Testis (tissue), 3 donors: ENCODE measurements around the gene DPP10. TPM values are rescaled to one million over a fixed set of nuclear protein-coding genes. Genes with fewer than 3 reads are reported as not detected.

Experiments used
- DNase-seq: peaks from one replicate; pipeline ENCODE4 v3.0.0-alpha.2; 2019
- H3K27ac ChIP-seq, 2 donors: fragments of 200-600 bp; sonication (generic); one replicate each; pipeline ENCODE4 v1.5.1; 2019
- H3K27me3 ChIP-seq: fragments of 200-600 bp; sonication (generic); one replicate; pipeline ENCODE4 v1.5.1; 2019
- H3K36me3 ChIP-seq: fragments of 200-600 bp; sonication (generic); one replicate; pipeline ENCODE4 v1.5.1; 2017; ENCODE audit warnings: low read depth; ENCODE audit errors: missing control alignments
- H3K4me1 ChIP-seq: fragments of 200-600 bp; sonication (generic); one replicate; pipeline ENCODE4 v1.5.1; 2019
- H3K4me3 ChIP-seq, 2 donors: fragments of 200-600 bp; sonication (generic); one replicate each; pipeline ENCODE4 v1.5.1; 2017 to 2019
- H3K9me3 ChIP-seq: fragments of 200-600 bp; sonication (generic); one replicate; pipeline ENCODE4 v1.5.1; 2017
- POLR2A ChIP-seq: fragments of 450-650 bp; IDR thresholded peaks from one replicate; pipeline ENCODE4 v1.6.1; 2017; ENCODE audit warnings: antibody characterized with exemption, mild to moderate bottlenecking, moderate library complexity
- WGBS, 2 donors: methylation state at CpG; one replicate each; pipeline ENCODE4 v1.1.5; 2018; 5-methylcytosine and 5-hydroxymethylcytosine counted together
- intact Hi-C: fragments of 100-400 bp; cut with DNase I; formaldehyde crosslinking; loops from one replicate; pipeline ENCODE4 v1.15.1; 2023; ENCODE audit warnings: low total_unique reads
- polyA plus RNA-seq: library from polyadenylated mRNA; stranded (reverse); fragments of 350-450 nt; fragmentation: Illumina TruSeq; extraction: RNeasy Lipid Tissue Mini Kit (QIAGEN cat#74804); gene quantifications from one replicate; pipeline ENCODE4 v1.2.3, GENCODE V29; 2014; ENCODE audit warnings: low read depth, low replicate concordance; ENCODE audit not compliant: insufficient read depth
- total RNA-seq, 2 donors: library from RNA; depleted of rRNA; stranded (reverse); fragments of >200 nt; gene quantifications; one replicate each; pipeline ENCODE4 v1.2.3, GENCODE V29; 2016
- TF ChIP-seq, protein P1 (sequence below), 3 experiments: fragments of 450-650 bp in 2 of 3; fragments of 200-600 bp in 1 of 3; sonication (generic) in 1 of 3; IDR thresholded peaks; one replicate each; pipeline ENCODE4 v1.5.1; 2016 to 2019; ENCODE audit warnings: antibody characterized with exemption in 3 of 3, mild to moderate bottlenecking in 2 of 3, moderate library complexity in 1 of 3

Gene DPP10
- total and polyA plus RNA-seq, 3 donors from 2014 or later, result 1.7 to 6.7 (median 6.7) TPM

DNA sequence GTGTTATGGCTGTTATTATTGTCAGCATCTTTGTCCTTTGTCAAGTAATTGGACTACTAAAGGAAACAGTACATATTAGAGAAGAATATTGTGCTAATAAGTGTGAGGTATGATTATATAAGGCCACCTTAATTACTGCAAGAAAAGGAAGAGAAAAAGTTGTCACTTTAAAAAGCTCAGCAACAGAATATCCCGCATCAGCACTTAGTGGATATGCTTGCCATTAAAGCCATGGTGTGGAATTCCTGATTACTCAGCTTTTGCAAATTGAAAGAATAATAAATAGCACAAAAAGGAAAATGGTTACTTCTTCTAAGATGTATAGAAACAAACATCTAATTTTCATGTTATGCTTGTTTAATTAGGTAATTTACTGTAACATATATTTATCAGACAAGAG lies 347.5 kb downstream of the DPP10 start:
- intact Hi-C loops, result no loop called here
- no peak for TF ChIP-seq POLR2A
- TF ChIP-seq, protein P1, sequence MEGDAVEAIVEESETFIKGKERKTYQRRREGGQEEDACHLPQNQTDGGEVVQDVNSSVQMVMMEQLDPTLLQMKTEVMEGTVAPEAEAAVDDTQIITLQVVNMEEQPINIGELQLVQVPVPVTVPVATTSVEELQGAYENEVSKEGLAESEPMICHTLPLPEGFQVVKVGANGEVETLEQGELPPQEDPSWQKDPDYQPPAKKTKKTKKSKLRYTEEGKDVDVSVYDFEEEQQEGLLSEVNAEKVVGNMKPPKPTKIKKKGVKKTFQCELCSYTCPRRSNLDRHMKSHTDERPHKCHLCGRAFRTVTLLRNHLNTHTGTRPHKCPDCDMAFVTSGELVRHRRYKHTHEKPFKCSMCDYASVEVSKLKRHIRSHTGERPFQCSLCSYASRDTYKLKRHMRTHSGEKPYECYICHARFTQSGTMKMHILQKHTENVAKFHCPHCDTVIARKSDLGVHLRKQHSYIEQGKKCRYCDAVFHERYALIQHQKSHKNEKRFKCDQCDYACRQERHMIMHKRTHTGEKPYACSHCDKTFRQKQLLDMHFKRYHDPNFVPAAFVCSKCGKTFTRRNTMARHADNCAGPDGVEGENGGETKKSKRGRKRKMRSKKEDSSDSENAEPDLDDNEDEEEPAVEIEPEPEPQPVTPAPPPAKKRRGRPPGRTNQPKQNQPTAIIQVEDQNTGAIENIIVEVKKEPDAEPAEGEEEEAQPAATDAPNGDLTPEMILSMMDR (IDR thresholded peaks at IDR 0.05), result no peak
- Histone ChIP-seq H3K4me3 (no peak overlapping the region), H3K27ac (no peak overlapping the region), H3K9me3 (no peaks in the 10 kb centered on the region), H3K36me3 (no peaks in the 10 kb centered on the region), H3K27me3 (no peaks in the 10 kb centered on the region), H3K4me1 (no peaks in the 10 kb centered on the region)
- 84 to 87% methylated on average over 1 of the region's 1 CpG for WGBS, 2 donors
- DNase-seq, result no peak

GRCh38 chr2:114797540-114797939 lies 355.1 kb downstream of the DPP10 start:
- no peaks in the 10 kb centered on the region for H3K27me3 ChIP-seq
- H3K9me3 ChIP-seq, result no peaks in the 10 kb centered on the region
- no peak overlapping the region for H3K4me3 ChIP-seq
- TF ChIP-seq, protein P1 (IDR thresholded peaks at IDR 0.05), result no peak
- no peak for TF ChIP-seq POLR2A
- no peaks in the 10 kb centered on the region for H3K4me1 ChIP-seq
- intact Hi-C loops, result no loop called here
- 63 to 67% methylated on average over 4 of the region's 4 CpGs for WGBS, 2 donors
- H3K27ac ChIP-seq, result no peak overlapping the region
- no peak for DNase-seq
- no peaks in the 10 kb centered on the region for H3K36me3 ChIP-seq

- H3K27ac ChIP-seq, result no peak overlapping the region
- DNase-seq, result no peak
- no peak overlapping the region for H3K4me3 ChIP-seq
- H3K9me3 ChIP-seq, result no peaks in the 10 kb centered on the region
- no peaks in the 10 kb centered on the region for H3K4me1 ChIP-seq
- no peaks in the 10 kb centered on the region for H3K36me3 ChIP-seq
- WGBS, 2 donors, result 25 to 27% methylated on average over 2 of the region's 2 CpGs
- intact Hi-C loops, result no loop called here
- TF ChIP-seq, protein P1 (IDR thresholded peaks at IDR 0.05), result no peak
- no peak for TF ChIP-seq POLR2A
- H3K27me3 ChIP-seq, result no peaks in the 10 kb centered on the region
Observed at GRCh38 chr2:114797942-114798341, 355.5 kb downstream of the DPP10 start.

GRCh38 chr2:114800371-114800770 lies 357.9 kb downstream of the DPP10 start:
- no peaks in the 10 kb centered on the region for H3K36me3 ChIP-seq
- no peaks in the 10 kb centered on the region for H3K9me3 ChIP-seq
- H3K27ac ChIP-seq, result no peak overlapping the region
- TF ChIP-seq, protein P1 (IDR thresholded peaks at IDR 0.05), result no peak
- TF ChIP-seq POLR2A, result no peak
- intact Hi-C loops, result no loop called here
- H3K4me3 ChIP-seq, result no peak overlapping the region
- H3K27me3 ChIP-seq, result no peaks in the 10 kb centered on the region
- DNase-seq, result no peak
- WGBS, 2 donors, result 74 to 77% methylated on average over 2 of the region's 2 CpGs
- no peaks in the 10 kb centered on the region for H3K4me1 ChIP-seq

GRCh38 chr2:114805195-114805594 lies 362.8 kb downstream of the DPP10 start:
- WGBS, 2 donors, result 72 to 80% methylated on average over 3 of the region's 3 CpGs

More at GRCh38 chr2:114805195-114805594, 362.8 kb downstream of the DPP10 start:
- Histone ChIP-seq H3K36me3 (no peaks in the 10 kb centered on the region), H3K4me3 (no peak overlapping the region), H3K27me3 (no peaks in the 10 kb centered on the region), H3K9me3 (no peaks in the 10 kb centered on the region), H3K27ac (no peak overlapping the region), H3K4me1 (no peaks in the 10 kb centered on the region)
- no peak for TF ChIP-seq POLR2A
- TF ChIP-seq, protein P1 (IDR thresholded peaks at IDR 0.05), result no peak
- DNase-seq, result no peak
- intact Hi-C loops, result no loop called here
